GM19043 (cell line): ENCODE data around the gene INF2.

Experiments
- ATAC-seq: cut with Tn5 transposase; IDR thresholded peaks from one replicate; pipeline ENCODE4 v1.9.1; 2021; ENCODE audit warnings: low read depth; ENCODE audit not compliant: unreplicated experiment

Gene INF2

GRCh38 chr14:104765517-104765916 is 76.1 kb downstream of the INF2 start:
- no peak for ATAC-seq

- no peak for ATAC-seq
Observed at GRCh38 chr14:104766256-104766862, 76.9 kb downstream of the INF2 start.

GRCh38 chr14:104766863-104767633 is 77.6 kb downstream of the INF2 start:
- ATAC-seq = no peak

- no peak for ATAC-seq
Observed at GRCh38 chr14:104767634-104767918, 78.2 kb downstream of the INF2 start.

GRCh38 chr14:104768437-104769323 is 79.3 kb downstream of the INF2 start:
- peak; percentile 84 for ATAC-seq

- ATAC-seq = no peak
Observed at GRCh38 chr14:104769324-104770071, 80.1 kb downstream of the INF2 start.

GRCh38 chr14:104770072-104770579 is 80.7 kb downstream of the INF2 start:
- no peak for ATAC-seq

GRCh38 chr14:104770851-104771272 is 81.4 kb downstream of the INF2 start:
- no peak for ATAC-seq

GRCh38 chr14:104771374-104771773 is 82.0 kb downstream of the INF2 start:
- no peak for ATAC-seq
